C1 segment of cervical spinal cord (tissue), 14 donors: ENCODE data around the gene LMOD1.

Experiments used
- DNase-seq, 14 donors: peaks; one replicate each; lab custom pipeline; 2025; lab: John Stamatoyannopoulos, UW

LMOD1 gene

GRCh38 chr1:201892211-201892610 lies 54.1 kb downstream of the LMOD1 start:
- no peak for DNase-seq

GRCh38 chr1:201891451-201892045 lies 54.8 kb downstream of the LMOD1 start:
- DNase-seq, result peak in 1 of 14 donors; percentile 4

- DNase-seq, result peak in 1 of 14 donors; percentile 29
These were observed 55.4 kb downstream of the LMOD1 start for GRCh38 chr1:201890806-201891450.

- peak in 1 of 14 donors; percentile 91 for DNase-seq
These were observed 56.1 kb downstream of the LMOD1 start for GRCh38 chr1:201890223-201890622.

GRCh38 chr1:201889090-201889968 lies 57.0 kb downstream of the LMOD1 start:
- peak in 7 of 14 donors; percentile 55 to 68 (median 59) for DNase-seq

GRCh38 chr1:201888282-201889089 lies 57.9 kb downstream of the LMOD1 start, which contains the start of gene SHISA4:
SHISA4 (plus strand) TSS chr1:201888898; CDS start chr1:201888995, 97 bp downstream.
- peak in 13 of 14 donors; percentile 68 to 98 (median 93) for DNase-seq

GRCh38 chr1:201887116-201887866 lies 59.1 kb downstream of the LMOD1 start:
- DNase-seq, result peak in 3 of 14 donors; percentile 17 to 29 (median 28)

GRCh38 chr1:201886103-201886885 lies 60.1 kb downstream of the LMOD1 start:
- DNase-seq, result no peak

GRCh38 chr1:201885531-201886075 lies 60.7 kb downstream of the LMOD1 start:
- no peak for DNase-seq

GRCh38 chr1:201884425-201884824 lies 61.9 kb downstream of the LMOD1 start:
- peak in 1 of 14 donors; percentile 31 for DNase-seq

- DNase-seq, result peak in 3 of 14 donors; percentile 29 to 44 (median 36)
These were observed 62.6 kb downstream of the LMOD1 start for GRCh38 chr1:201883786-201884185.

GRCh38 chr1:201883266-201883665 lies 63.1 kb downstream of the LMOD1 start:
- no peak for DNase-seq

GRCh38 chr1:201882665-201883132 lies 63.6 kb downstream of the LMOD1 start:
- DNase-seq, result no peak

GRCh38 chr1:201881617-201882016 lies 64.7 kb downstream of the LMOD1 start:
- no peak for DNase-seq

- DNase-seq, result no peak
These were observed 65.3 kb downstream of the LMOD1 start for GRCh38 chr1:201880928-201881571.

GRCh38 chr1:201877877-201878401 lies 68.4 kb downstream of the LMOD1 start:
- DNase-seq, result peak in 7 of 14 donors; percentile 27 to 65 (median 43)

GRCh38 chr1:201876148-201876818 lies 70.1 kb downstream of the LMOD1 start:
- no peak for DNase-seq

GRCh38 chr1:201874672-201875071 lies 71.7 kb downstream of the LMOD1 start:
- no peak for DNase-seq
